ENCODE measurements around the gene CAST.

Gene CAST

DNA sequence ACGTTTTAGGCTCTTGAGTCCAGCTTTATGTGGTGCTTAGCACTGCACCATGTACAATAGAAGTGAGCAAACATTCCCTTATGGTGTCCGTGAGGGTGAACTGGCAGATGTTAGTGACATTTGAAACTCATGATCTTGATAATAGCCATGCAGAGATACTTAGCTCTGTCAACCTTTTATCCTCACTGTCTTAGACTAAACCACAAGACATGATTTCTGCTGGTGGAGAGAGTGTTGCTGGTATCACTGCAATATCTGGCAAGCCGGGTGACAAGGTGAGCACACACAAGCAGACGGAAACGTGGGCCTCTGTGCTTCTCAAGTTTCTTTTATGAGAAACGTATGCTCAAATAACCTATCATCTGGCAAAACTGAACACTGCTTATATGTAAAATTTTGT, 68.4 kb downstream of the CAST start:
- no peak for DNase-seq
- TF ChIP-seq, protein P1, sequence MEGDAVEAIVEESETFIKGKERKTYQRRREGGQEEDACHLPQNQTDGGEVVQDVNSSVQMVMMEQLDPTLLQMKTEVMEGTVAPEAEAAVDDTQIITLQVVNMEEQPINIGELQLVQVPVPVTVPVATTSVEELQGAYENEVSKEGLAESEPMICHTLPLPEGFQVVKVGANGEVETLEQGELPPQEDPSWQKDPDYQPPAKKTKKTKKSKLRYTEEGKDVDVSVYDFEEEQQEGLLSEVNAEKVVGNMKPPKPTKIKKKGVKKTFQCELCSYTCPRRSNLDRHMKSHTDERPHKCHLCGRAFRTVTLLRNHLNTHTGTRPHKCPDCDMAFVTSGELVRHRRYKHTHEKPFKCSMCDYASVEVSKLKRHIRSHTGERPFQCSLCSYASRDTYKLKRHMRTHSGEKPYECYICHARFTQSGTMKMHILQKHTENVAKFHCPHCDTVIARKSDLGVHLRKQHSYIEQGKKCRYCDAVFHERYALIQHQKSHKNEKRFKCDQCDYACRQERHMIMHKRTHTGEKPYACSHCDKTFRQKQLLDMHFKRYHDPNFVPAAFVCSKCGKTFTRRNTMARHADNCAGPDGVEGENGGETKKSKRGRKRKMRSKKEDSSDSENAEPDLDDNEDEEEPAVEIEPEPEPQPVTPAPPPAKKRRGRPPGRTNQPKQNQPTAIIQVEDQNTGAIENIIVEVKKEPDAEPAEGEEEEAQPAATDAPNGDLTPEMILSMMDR (IDR thresholded peaks at IDR 0.05; ENCODE audit: low read depth, low read length): no peak
- Histone ChIP-seq H3K9me3 (no peaks in the 10 kb centered on the region), H3K36me3 (no peaks in the 10 kb centered on the region), H3K4me3 (ENCODE audit: low read depth, low read length) (no peak overlapping the region), H3K4me1 (no peaks in the 10 kb centered on the region), H3K27me3 (no peaks in the 10 kb centered on the region)

DNA sequence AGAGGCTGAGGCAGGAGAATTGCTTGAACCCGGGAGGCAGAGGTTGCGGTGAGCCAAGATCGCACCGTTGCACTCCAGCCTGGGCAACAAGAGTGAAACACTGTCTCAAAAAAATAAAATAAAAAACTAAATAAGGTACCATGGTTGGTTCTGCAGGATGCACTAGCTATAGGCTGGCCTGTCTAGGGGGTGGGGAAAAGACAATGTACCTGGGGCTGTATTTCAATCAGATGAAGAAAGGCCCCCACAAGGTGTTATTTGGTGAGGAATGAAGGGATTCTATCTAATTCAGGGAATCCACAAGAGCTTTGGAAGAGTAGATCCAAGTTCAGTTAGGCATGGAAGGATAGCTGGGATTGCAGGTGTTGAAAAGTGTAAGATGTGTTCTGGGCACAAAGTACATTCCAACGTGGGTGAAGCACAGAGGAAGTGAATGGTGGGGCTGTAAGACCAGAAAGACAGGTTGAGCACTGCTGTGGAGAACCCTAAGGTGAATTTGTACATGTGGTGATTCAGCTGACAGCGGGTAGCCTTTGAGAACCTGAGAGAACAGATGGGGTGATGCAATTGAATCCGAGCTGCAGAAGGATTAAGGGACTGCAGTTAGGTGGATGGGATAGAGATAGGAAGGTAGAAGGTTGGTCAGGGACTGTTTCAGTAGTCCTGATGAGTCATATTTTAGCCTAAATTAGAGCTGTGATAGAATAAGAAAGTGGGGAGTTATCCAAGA, 71.8 kb downstream of the CAST start:
- Histone ChIP-seq H3K4me3 (ENCODE audit: low read depth, low read length) (no peak overlapping the region), H3K36me3 (no peaks in the 10 kb centered on the region), H3K27me3 (no peaks in the 10 kb centered on the region), H3K9me3 (no peaks in the 10 kb centered on the region), H3K4me1 (no peaks in the 10 kb centered on the region)
- DNase-seq: no peak
- TF ChIP-seq, protein P1 (IDR thresholded peaks at IDR 0.05; ENCODE audit: low read depth, low read length): no peak

DNA sequence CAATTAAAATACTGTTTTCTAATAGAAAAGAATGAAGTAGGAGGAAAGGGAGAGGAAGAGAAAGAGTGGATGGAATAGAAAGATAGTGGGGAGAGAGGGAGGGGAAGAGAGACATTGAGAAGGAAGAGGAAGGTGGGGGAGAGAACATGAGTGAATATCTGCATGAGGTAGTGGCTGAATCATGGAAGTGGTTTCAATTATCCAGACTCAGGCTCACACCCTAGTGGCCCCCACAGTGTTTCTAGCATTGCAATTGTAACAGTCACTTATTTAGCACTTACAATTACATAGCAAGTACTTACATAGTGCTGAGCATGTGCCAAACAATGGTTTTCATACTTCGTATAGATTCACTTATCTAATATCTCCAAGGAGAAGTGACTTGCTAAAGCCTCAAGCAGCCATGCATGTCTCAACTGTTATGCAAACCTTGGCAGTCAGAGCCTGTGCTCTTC, 72.7 kb downstream of the CAST start:
- Histone ChIP-seq H3K4me3 (ENCODE audit: low read depth, low read length) (no peak overlapping the region), H3K36me3 (no peaks in the 10 kb centered on the region), H3K27me3 (no peaks in the 10 kb centered on the region), H3K4me1 (no peaks in the 10 kb centered on the region), H3K9me3 (no peaks in the 10 kb centered on the region)
- TF ChIP-seq, protein P1 (IDR thresholded peaks at IDR 0.05; ENCODE audit: low read depth, low read length): no peak
- DNase-seq: no peak

DNA sequence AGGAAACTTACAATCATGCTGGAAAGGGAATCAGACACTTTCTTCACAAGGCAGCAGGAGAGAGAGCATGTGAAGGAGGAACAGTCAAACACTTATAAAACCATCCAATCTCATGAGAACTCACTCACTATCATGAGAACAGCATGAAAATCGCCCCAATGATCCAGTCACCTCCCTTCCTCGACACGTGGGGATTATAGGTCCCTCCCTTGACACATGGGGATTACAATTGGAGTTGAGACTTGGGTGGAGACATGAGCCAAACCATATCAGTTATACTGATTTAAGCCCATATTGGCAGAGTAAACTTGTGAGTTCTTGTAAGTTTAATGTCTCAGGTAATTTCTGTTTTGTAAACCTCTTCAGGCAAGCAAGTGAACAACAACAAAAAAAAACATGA, 74.8 kb downstream of the CAST start:
- TF ChIP-seq, protein P1 (IDR thresholded peaks at IDR 0.05; ENCODE audit: low read depth, low read length): no peak
- Histone ChIP-seq H3K27me3 (no peaks in the 10 kb centered on the region), H3K36me3 (no peaks in the 10 kb centered on the region; the same call in 1 of the 2 replicates), H3K4me1 (no peaks in the 10 kb centered on the region), H3K9me3 (no peaks in the 10 kb centered on the region), H3K4me3 (ENCODE audit: low read depth, low read length) (no peak overlapping the region)
- DNase-seq: no peak

DNA sequence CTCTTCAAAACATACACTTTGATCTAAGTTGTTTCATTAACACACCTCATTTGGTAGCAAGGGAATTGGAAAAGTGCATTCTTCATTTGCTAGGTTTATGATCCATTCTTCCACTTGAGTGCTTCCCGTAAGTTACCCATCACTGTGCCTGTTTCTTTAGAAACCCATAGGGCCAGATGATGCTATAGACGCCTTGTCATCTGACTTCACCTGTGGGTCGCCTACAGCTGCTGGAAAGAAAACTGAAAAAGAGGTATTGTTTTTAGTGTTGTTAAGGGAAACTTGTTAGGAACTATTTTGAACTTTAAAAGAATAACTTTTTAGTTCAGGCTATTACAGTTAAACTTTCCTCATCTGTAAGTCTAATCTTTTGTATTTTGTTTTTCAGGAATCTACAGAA, 78.9 kb downstream of the CAST start:
- no peak for DNase-seq
- no peak overlapping the region for H3K4me3 ChIP-seq (ENCODE audit: low read depth, low read length)
- H3K4me1 ChIP-seq: peaks cover 7% of the 10 kb centered on the region
- no peaks in the 10 kb centered on the region for H3K9me3 ChIP-seq
- TF ChIP-seq, protein P1 (IDR thresholded peaks at IDR 0.05; ENCODE audit: low read depth, low read length): no peak
- no peaks in the 10 kb centered on the region; the same call in 1 of the 2 replicates for H3K36me3 ChIP-seq
- H3K27me3 ChIP-seq: no peaks in the 10 kb centered on the region

DNA sequence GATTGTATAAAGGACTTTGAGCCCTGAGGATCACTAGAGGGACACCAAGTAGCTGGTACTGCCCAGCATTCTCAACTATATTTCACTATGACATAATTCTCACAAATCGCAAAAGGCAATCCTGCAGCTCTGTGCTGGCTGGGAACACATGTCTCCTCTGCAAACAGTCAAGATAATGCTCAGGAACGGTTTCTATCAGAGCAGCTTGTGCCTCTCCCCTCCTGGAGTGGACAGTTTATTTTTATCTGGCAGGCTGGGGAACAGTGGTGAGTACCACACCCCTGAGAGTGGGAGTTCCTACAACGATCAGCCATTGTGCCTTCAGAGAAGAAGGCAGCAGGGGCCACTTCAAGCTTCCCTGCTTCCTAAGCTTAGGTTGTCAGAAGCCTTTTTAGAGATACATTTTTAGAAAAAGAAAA, 79.7 kb downstream of the CAST start:
- Histone ChIP-seq H3K4me3 (ENCODE audit: low read depth, low read length) (no peak overlapping the region), H3K27me3 (no peaks in the 10 kb centered on the region), H3K36me3 (no peaks in the 10 kb centered on the region; the same call in 1 of the 2 replicates), H3K9me3 (no peaks in the 10 kb centered on the region), H3K4me1 (peaks cover 7% of the 10 kb centered on the region)
- TF ChIP-seq, protein P1 (IDR thresholded peaks at IDR 0.05; ENCODE audit: low read depth, low read length): no peak
- no peak for DNase-seq

All from BE2C (cell line).